HG02610 (cell line): ENCODE results near the gene MSN.
A peak's percentile ranks its signal among the peaks of the same experiment; 100 is the strongest.
"Not testable (repeated sequence)": the region's sequence is repeated elsewhere in the genome, so short reads cannot be mapped to it uniquely, and the experiment has no call there.

ENCODE experiments used
- ATAC-seq: cut with Tn5 transposase; IDR thresholded peaks from one replicate; pipeline ENCODE4 v1.9.1; 2021; ENCODE audit warnings: mild to moderate bottlenecking, moderate library complexity; ENCODE audit not compliant: unreplicated experiment

The MSN gene

GRCh38 chrX:65667503-65668376 is at the start of gene MSN:
MSN (plus strand) TSS chrX:65667654; CDS start chrX:65667842, 188 bp downstream.
- ATAC-seq: peak; percentile 76

- ATAC-seq: not testable (repeated sequence)
Observed at GRCh38 chrX:65620096-65620705, 47.3 kb upstream of the MSN start.

DNA sequence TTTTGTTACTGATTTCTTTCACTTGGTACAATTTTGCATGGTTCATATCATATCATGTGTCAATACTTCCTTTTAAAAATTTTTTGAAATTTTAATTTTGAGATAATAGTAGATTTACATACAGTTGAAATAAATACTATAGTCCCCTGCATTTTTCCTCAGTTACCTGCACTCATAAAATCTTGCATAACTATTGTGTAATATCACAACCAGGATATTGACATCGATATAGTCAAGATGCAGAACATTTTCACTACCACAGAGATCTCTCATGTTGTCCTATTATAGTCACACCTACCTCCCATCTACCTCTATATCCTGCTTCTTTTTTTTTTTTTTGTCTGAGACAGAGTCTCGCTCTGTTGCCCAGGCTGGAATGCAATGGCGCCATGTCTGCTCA is 36.7 kb upstream of the MSN start:
- no peak for ATAC-seq

- ATAC-seq: no peak
Observed at GRCh38 chrX:65633826-65634225, 33.6 kb upstream of the MSN start.

DNA sequence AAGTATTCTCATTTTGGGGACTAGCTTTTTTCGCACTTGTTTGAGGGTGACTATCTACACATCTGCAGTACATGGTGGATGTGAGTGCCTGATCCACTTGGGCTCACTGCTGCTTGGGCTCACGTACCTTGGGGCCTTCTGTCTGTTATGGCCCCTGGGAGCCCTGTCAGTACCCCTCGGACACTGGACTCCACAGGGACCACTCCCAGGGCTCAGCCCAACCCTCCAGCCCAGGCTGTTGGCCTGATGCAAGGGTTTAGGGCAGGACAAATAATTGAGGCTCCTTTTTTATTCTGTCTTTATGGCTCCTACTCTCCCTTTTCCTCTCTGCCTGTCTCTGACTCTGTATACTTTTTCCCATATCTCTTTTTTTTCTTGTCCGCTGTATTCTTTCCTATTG is 32.7 kb upstream of the MSN start:
- no peak for ATAC-seq

DNA sequence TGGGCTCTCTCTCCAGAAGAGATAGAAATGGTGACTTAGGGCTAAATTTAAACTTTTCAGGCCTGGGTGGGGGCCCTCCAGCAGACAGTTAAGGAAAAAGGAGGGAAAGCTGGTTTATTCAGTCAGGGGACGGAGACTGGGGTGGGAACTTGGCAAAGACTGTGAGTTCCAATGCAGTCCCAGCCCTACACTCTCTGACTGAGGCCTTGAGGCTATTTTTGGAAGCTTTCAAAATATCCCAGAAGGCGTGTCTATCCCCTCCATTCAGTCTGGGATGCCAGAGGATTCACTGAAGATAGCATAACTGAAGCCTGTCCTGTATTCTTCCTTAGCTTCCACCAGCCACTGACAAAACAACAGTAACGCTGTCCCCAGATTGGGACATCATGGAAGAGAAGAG is 32.1 kb upstream of the MSN start:
- ATAC-seq: no peak

DNA sequence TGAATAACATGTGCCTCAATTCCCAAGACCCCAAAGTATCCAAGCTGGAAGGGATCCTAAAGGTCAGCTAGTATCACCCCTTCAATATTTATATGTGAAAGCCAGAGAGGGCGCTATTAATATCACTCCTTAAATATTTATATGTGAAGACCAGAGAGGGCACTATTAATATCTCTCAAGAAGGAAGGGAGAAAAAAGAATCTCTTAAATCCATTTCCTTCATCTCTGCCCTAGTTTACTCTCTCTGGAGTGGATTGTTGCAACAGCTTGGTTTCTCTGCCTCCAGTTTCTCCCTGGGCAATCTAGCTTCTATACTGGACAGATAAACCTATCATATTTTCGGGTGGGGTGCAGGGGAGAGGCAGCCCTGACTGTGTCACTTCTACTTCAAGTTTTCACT is 31.6 kb upstream of the MSN start:
- no peak for ATAC-seq

DNA sequence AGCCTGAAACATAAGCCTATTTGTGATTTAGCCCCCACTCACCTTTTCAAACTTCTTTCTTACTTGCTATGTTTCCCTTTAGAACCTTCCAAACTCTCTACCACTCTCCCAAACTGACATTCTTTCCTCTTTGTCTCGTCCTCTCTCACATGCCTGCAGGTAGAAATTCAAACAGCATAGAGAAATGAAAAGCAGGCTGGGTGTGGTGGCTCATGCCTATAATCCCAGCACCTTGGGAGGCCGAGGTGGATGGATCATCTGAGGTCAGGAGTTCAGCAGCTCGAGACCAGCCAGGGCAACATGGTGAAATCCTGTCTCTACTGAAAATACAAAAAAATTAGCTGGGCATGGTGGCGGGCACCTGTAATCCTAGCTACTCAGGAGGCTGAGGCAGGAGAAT is 31.2 kb upstream of the MSN start:
- ATAC-seq: not testable (repeated sequence)

DNA sequence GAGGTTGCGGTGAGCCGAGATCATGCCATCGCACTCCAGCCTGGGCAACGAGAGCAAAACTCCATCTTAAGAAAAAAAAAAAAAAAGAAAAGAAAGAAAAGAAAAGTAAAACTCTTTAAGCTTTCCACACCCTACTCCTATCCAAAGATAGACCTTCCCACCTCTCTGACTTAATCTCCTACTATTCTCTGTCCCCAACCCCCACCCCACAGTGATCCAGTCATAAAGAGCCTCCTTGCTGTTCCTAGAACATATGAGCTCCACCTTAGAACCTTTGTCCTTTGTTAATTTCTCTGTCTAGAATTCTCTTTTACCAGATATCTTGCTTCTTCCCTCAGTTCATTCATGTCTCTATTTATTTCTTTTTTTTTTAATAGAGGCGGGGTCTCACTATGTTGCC is 30.1 kb upstream of the MSN start:
- no peak for ATAC-seq

DNA sequence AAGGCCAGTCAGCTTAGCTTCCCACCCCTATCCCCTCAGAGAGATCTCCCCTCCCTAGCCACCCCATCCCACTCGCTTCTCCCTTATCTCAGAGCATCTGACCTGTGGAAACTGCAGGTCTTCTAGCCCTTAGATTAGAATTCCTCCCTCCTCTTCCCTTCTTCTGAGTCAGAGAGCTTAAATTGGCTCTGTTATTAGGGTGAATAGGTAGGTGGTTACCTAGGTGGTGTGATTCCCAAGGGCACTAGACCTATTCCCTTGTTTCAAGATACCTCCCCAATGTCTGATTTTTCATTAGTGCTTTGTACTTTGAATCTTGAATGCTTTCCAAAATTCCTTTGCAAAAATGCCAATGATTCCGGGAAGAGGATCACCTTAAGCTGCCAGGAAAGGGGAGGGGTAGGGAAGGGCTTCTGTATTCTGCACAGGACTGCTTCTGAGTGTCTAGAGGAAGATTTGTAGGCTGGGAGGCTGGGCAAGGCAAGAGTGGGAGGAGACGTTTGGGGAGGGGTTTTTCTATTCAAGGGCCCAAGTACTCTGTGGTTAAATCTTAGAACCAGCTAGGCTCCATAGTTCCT is 24.5 kb upstream of the MSN start:
- ATAC-seq: no peak

DNA sequence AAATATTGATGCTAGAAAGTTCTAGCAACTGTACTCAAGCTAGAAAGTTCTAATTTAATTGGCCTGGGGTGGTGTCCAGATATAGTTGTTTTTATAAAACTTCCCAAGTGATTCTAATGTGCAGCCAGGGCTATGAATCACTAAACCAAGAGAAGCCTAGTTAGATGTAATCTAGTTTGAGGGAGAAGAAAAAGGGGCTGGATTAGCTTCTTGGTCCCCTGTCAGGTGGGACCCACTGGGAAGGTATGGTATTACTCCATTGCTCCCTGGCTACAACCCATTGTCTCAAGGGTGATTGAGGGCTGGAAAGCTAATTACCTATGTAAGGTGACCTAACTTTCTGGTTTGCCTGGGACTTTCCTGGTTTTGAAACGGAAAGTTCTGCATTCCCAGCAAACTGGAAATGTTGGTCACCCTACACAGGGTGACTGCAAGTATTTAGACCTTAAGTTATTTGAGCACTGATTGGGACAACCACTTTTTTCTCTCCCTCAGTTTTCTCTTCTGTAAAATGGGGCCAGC is 23.9 kb upstream of the MSN start:
- no peak for ATAC-seq

DNA sequence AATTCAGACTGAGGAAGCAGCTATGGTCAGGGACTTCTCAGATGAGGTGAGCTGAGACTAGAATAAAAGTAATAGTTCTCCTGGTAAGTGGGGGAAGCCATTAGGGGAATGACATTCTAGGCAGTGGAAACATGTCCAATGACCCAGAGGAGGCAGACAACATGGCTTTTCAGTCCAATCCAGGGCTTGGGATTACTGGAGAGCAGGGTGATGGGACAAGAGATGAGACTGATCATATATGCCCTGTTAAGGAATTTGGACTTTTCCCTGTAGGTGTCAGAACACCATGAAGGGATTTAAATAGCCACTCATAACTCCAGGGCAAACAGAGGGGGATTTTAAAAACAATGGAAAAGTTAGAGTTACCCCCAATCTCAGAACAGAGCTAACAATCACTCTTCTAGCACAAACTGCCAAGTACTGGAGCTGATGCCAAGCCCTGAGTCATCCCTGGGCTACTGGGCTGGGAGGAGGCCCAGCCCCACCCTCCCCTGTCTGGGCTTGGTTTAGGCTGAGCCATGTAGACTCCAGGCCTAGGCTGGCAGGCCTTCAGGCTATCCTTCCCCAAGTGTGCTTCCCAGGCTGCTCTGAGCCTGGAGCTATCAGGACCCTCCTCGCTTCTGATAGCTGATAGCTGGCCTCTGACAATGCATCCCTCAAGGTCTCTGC is 22.7 kb upstream of the MSN start:
- ATAC-seq: no peak

GRCh38 chrX:65647801-65648200 is 19.7 kb upstream of the MSN start:
- ATAC-seq: no peak

GRCh38 chrX:65652098-65652497 is 15.4 kb upstream of the MSN start:
- no peak for ATAC-seq

- peak; percentile 4 for ATAC-seq
Observed at GRCh38 chrX:65657009-65657441, 10.4 kb upstream of the MSN start.

DNA sequence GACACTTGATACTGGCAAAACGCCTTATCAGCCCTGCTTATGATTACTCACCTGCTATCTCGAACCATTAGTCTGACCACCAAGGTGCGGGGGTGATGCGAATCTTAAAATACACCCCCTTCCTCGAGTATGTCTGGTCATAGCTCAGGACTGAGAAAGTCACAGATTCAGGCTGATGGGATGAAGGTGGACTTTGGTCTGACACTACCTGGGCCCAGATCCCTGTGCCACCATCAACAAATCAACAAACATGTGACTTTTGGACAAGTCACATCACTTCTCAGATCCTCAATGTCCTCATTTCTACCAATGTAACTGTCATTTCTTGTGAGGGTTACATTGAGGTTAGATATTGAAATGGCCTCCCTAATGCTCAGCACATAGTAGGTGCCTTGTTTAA is 9.8 kb upstream of the MSN start:
- no peak for ATAC-seq

GRCh38 chrX:65658229-65658628 is 9.2 kb upstream of the MSN start:
- peak; percentile 57 for ATAC-seq

DNA sequence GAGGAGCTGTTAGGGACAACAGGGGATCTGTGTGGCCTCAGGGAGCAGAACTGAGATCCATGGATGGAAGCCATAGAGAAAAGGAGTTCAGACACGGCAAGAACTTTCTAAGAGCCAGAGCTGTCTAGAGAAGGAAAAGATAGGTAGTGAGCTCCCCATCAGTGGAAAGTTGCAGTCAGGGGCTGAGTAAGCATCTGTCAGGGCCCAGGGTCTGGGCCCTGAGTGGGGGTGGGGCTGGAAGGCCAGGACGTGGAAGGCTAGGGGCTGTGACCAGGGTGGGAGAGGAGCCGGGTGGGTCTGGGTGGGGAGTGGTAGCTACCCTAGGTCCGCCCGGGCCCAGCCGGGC is 324 bp upstream of the MSN start:
- no peak for ATAC-seq

- ATAC-seq: peak; percentile 28
Observed at GRCh38 chrX:65668377-65669310, 1.2 kb downstream of the MSN start.

- ATAC-seq: no peak
Observed at GRCh38 chrX:65671286-65671685, 3.8 kb downstream of the MSN start.
